NCI-H2107 treated with DMSO at 0.1 percent for 48 hours (cell line): ENCODE results near the gene TRIL.

Experiments used
- DNase-seq: peaks from one replicate; lab custom pipeline; 2025; ENCODE audit not compliant: unreplicated experiment; lab: John Stamatoyannopoulos, UW

The TRIL gene

DNA sequence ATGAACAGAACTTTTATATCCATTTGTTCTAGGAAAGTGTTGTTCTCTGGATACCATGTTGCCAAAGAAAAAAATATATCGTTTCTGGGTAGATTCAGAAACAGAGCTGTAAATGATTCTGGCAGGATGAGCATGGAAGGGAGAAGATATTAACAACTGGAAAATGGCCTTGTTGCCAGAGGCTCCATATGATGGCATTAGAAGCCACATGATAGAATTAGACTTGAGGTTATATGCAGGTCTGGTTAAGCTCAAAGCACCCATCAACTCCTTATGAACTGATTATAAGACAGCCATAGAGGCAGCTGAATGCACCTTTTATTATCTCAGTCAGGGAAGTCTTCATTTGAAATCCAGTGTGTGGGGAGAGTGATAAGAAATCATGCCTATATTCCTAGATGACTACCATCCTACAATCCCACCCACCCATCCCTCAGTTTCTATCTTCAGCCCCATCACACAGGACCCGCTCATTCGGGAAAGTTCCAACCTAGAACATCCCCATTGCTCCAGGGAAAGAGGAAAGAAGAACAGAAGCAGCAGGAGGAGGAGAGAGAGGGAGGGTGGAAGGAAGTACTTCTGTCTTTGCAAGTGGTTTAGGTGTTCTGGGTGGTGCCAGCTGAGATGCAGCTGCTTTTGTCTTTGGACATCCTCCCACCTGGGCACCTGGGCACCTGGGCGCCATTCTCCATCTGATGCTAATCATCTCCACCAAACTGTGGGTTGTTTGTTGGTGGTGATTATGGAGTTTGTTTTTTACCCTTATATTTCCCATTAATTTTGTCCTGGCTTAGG lies 25.5 kb upstream of the TRIL start:
- DNase-seq: no peak

DNA sequence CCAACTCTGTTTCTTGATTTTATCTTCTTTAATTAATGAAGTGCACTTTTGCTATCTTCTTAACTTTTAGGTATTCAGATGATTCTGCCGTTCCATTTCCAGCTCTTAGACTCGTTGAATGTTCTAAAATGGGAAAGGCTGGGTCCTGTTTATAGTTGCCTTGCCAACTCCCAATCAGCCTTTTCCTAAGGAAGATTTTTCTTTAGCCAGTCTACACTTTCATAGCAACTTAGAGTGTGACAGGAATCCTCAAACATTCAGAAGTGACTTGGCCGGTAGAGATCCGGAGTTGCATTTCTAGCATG lies 23.0 kb upstream of the TRIL start:
- DNase-seq: no peak

DNA sequence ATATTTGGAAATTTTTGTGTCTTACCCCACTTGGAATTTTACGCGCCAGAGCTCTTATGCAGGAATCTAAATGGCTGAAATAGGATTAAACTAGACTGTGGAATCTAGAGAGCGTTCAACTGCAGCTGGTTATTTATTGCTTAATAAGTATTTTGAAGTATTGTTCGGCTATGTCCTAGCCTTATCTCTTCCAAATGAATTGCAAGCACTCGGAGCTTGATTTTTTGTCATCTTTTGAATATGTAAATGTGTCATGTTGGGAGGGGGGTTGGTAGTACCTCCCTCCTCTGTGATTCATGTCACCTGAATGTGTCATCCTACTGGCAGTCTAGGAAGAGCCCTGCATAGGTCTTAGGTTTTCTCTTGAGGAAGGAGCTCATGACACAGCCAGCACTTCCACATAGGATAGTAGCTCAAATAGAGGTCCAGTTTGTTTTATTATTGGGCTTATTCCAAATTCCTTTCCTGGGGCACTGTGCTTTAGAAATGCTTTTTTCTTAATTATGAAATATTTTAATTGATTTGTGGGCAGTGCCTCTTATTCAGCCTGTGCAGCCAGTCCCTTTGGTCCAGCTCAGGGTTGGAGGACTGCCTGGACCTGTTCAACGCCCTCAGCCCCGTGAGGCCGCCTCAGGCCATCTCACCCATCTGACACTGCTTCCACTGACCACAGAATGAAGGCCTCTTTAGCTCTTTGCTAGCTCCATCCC lies 22.5 kb upstream of the TRIL start:
- no peak for DNase-seq

DNA sequence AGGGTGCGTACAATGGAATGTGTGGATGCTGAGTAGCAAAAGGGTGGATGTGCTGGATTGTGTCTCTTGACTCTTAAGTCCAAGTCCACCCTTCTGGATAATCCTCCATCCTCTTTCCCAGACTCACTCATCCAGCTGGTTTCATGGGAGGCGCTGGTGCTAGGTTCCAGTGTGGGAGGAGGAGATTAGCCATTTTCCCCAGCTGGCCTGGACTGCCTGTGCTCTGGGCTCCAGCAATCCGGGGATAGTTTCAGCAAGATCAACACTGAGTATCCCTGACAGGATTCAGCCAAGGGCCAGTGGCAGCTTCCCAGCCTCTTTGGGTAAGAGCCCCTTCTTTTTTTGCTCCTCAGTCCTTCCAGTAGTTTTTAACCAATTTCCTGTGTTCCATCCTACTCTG lies 21.6 kb upstream of the TRIL start:
- DNase-seq: no peak

DNA sequence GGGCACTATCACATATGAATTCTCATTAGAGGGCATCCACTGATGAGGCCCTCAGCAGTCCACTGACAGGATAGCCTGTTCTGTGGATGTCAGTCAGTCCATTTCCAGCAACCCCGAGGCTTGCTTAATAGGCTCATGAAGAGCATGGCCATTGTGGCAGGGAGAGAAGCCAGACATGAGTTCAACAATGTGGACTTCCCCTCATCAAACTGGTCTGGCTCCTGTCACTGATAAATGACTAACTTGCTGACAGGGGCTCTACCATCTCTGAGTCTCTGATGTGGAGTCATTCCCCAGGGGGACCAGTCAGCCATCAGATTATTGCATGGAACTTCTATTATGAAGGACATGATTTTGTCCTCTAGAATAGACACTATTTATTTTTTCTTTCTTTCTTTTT lies 19.8 kb upstream of the TRIL start:
- no peak for DNase-seq

DNA sequence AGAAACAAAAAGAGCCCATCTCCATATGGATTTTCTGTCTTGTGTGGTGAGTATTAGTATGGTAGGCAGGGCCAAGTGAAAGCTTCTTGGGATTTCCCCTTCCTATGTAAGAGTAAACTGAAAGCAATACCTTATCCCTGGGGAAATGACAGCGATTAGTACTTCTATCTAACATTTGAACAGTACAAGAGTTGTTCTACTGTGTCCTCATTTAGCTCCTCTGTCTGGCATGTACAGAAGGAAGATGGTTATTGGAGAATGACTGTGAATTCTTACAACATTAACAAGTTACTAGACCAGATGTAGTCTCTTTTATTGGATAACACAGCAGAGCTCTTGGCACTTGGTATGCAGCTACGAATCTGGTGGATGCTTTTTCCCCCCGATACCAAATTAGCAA lies 17.9 kb upstream of the TRIL start:
- DNase-seq: no peak

DNA sequence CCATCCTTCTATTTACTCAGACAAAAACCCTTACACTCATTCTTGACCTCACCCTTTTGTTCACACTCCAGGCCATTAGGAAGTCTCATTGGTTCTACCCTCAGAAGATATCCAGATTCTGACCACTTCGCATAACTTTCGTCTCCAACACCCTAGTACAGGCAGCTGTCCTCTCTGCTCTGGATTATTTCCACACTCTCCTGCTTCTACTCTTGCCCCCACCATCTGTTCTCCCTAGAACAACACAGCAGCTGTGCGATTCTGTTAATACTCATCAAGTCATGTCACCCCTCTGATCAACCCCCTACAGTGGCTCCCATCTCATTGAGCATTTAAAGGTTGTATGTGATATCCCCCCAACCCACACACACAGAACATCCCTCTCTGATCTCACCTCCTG lies 15.5 kb upstream of the TRIL start:
- no peak for DNase-seq

DNA sequence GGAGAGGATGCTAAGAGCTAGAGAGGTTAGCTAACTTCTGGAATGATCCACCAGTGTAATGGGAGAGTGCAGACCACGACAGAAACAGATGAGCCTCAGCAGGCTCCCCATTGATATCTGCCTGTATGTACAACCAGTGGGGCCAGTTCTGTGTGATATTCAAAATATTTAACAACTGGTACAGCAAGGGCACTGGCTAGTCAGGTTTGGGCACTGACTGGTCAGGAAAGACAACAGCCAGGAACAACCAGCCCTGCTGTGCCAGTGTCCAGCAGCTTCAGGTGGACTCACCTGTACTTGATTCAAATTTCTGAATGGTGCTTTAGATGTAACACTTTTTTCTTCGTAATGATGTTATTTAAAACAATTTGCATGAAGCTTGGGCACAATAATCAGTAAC lies 5.9 kb upstream of the TRIL start:
- no peak for DNase-seq

DNA sequence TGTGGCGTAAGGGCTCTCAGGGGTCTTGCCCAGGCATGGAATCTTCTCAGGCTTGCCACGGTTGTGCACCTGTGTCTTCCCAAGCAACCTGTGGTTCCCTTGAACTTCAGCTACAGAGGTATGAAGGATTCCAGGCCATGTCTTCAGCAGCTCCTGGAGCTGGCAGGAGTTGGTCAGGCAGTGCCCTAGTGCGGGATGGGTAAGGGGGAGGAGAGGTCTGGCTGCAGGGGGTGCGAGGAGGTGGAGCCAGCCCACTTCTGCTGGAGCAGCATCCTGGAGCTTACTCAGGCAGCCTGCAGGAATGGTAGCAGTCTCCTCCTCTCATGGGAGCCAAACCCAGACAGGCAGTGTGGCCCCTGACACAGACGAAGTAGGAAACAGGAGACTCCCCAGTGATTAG lies 3.8 kb upstream of the TRIL start:
- no peak for DNase-seq

DNA sequence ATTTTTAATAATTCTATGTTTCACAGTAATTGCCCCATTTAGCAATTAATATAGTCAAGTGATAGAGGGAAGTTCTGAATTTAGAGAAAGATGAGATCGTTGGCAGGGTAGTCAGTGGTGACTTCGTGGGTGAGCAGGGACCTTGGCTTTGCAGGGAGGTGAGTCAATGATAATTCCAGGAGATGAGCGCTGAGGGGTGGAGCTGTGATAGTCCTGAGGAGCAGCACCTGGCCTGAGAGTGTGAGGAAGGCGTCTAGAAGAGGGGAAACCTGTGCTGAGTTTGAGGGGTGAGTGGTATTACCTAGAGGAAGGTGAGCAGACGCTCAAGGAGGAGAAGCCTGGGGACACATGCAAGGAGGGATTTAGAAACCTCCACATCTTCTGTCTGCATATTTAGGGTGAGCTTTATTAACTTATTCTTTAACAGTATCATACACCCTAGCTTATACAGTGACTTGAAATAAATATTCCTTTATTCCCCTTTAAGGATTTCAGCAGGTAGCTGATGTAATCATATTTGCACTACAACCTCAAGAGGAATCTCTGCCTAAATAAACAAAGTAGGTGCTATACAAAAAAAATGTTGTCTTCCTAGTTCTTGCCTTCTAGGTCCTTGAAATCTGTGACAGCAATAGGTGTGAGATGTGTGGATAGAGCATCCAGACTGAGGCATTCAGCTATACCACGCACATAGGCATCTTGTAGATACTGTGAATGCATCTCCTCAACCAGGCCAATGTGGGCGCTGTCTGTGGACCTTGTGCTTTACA lies 2.1 kb upstream of the TRIL start:
- no peak for DNase-seq

DNA sequence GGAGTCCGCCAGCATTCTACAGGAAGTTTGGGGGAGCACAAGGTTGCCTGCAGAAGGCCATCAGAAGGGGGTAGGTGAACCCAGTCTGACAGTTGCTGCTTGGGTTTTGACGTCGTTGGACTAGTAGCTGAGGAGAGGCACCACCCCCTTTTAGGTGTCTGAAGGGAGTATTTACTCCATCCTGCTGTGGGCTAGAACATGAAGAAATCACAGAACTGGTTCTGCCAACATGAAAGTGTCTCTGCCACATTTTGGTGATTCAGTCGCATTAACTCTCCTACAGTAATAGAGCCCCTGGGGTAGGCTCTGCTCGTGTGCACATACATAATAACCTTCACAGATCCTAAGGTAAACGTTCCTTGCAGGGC lies 834 bp upstream of the TRIL start:
- no peak for DNase-seq

DNA sequence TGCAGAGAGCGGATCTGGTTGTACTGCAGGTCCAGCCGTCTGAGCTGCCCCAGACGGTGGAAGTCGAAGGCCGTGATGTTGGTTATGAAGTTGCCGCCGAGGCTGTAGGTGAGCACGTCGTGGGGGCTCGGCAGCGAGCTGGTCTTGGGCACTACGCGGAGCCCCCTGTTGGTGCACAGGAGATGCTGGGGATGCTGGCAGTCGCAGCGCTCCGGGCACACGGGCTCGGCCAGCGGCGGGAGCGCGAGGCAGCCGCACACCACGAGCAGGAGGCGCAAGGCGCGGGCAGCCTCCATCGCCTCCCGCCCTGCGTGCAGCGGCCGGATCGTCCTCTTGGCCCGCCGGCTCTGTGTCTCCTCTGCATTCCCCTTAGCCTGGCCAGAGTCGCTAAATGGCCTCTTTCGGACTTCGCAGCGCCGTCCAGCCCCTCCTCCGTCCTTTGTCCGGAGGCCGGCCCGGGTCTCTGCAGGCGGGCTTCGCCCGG lies 337 bp downstream of the TRIL start:
- no peak for DNase-seq

DNA sequence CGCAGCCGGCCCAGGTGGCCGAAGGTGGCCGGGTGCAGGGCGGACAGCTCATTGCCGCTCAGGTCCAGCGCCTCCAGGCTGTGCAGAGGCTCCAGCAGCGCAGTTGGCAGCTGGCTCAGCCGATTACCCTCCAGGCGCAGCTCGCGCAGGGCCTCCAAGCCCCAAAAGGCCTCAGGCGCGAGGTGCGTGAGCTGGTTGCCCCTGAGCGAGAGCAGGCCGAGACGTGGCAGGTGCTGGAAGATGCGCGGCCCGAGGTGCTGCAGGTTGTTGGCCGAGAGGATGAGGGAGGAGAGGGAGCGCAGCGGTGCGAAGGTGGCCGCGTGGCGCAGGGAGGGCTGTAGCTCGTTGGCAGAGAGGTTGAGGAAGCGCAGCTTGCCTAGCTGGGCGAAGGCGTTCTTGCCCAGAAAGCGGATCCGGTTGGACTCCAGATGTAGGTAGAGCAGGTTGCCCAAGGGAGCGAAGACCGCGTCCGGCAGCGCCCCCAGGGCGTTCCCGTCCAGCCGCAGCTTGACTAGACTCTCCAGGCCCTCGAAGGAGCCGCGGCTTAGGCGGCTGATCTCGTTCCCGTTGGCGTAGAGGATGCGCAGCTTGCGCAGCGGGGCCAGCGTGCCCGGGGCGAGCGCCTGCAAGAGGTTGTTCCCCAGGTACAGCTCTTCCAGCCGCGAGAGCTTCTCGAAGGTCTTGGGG lies 923 bp downstream of the TRIL start:
- DNase-seq: peak; percentile 32

DNA sequence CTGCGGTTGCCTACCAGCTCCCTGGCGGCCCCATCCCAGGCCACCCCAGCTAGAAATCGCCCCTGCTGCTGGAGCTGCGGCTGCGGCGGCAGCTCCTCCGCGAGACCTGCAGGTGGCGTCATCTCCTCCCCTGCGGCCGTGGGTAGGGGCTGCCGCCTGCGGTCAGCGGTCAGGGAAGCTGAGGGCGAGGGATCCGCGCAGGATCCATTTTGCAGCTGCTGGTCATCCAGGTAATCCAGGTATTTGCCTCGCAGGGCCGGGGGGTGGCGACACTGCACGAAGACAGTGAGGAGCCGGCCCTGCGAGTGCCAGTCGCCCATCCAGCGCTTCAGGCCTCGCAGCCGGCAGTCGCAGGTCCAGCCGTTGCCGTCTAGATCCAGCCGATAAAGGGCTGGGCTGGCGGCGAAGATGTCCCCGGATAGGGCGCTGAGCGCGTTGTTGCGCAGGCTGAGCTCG lies 1.5 kb downstream of the TRIL start:
- DNase-seq: peak; percentile 32

DNA sequence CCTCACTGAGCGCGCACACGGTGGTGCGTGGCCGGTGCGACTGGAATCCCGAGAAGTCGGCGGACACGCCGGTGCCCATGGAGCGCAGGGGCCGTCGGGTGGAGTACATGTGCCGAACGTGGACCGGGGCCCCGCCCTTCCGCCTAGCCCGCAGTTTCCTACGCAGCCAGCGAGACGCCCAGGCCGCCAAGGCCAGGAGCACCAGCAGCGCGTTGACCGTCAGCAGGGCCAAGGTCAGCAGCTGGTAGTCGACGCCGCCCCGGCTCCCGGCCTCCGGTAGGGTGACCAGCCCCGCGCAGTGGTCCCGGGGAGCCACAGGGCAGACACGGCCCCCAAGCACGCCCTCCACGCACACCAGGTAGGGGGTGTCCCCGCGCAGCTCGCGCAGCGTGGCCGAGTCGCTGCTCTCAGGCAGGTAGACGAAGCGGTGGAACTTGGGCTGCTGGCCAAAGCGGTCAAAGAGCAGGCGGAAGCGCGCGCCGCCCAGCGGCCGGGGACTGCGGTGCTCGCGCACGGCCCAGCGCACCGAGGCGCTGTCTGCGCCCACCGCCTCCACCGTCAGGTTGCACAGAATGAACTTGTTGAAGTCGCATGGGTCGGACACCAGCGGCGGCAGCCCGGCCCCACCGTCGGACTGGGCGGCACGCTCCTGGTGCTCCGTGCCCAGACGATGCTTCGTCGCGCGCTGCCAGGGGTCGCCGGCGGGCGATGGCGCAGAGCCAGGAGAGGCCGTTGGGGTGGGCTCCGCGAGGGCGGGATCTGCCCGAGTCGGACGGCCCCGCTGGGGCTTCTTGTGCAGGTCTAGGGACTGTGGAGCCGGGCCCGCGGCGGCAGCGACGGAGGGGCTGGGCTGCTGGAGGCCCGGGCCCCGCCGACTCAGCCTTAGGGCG lies 2.2 kb downstream of the TRIL start:
- peak; percentile 45 for DNase-seq

DNA sequence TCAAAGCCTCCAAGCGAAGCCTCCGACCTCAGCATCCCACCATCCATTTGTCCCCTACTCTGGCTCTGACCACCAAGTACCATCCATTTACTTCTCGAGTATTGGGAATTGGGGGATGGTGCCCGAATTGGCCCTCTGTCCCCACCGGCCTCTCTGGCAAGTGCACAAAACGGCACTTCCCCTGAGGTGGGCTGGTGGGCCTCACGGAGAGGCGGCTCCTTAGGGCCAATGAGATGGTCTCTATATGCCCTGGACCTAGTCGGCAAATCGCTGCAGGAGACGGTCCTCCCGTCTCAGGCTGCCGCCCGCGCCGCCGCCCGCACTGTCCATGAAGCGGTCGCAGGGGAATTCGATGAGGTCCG lies 2.8 kb downstream of the TRIL start:
- DNase-seq: no peak

DNA sequence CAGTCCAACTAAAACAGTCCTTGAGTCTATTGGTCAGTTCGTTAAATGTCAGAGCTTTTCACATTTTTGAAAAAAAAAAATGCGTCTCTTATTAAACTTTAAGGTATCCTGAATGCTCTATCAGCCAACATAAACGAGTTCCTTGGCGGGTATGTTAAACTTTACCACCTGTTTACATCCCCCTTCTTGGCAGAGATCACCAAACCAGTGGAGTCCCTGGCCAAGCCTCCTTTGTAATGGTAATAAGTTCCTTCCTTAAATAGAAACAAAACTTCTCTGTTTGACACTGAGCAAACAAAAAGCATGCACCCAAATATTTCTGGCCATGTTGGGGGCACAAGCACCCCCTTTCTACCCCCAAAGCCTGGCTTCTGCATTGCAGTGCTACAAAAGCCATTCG lies 3.2 kb downstream of the TRIL start:
- DNase-seq: no peak

DNA sequence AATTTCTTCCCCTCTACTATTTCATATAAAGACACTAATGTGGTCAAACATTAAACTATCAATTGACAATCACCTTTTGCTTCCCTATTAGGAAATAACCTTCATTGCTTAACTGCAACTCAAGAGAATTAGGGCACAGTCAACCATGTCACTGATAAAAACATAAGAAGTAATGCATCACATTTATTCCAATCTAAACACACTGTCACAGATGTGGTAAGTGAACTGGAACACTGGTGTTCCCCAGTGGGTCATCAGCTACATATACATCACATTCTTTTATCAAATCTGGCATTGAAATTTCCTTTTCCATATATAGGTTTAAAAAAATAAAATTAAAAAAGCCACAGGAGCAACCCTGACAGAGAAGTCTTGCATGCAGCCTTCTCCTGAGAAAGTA lies 3.7 kb downstream of the TRIL start:
- DNase-seq: no peak

DNA sequence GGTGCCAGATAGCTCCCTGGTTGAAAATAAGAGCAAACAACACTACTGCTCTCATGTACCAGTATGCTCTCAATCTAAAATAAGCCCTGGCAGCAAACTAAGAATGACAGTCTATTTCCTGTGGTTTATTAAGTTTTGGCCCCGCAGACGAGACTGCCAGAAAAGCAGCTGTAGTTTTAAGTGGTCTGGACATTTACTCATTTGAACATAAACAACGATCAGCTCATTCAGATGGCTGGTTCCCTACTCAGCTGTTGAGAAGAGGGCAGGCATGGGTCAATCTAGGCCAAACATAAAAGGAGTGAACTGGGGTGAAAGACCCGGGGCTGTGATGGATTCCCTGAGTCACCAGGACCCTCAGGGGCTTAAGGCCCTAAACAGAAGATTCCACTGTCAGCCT lies 4.5 kb downstream of the TRIL start:
- no peak for DNase-seq

DNA sequence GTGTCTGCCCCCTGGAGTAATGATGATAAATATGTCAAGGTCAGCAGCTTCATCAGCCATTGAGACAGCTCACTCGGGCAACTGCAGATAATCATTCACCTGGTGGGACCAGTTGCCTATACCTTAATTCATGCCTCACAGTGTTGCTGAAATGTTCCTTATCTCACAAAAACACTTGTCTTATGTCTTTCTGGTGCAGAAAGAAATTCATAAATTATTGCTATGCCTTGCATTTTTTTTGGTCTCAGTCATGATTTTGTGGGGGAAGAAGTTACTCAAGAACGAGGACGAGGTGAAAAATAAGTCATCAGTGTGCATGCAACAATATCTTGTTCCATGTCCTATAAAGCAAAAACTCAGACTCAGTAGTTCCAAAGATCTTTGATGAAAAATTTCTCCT lies 16.0 kb downstream of the TRIL start:
- DNase-seq: no peak

DNA sequence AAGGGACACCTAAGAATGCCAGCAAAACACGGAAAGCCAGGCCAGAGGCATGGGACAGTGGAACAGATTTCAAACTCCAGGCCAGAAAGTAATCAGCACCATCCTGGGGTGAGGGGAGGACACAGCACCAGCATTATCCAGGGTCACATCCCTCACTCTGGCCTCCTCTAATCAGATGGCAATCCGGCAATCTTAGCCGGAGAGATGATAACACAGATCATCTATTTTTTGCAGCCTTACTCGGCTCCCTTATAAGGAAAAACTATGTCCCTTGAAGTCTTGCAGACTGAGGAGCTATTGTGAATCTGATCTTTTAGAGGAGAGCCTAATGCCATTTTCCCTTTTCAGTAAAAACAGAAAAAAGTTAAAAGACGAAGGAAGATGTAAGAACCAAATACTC lies 16.5 kb downstream of the TRIL start:
- no peak for DNase-seq
